GM19328 (cell line): ENCODE data around the gene BCL2L2.

Experiments used
- ATAC-seq: cut with Tn5 transposase; IDR thresholded peaks from one replicate; pipeline ENCODE4 v1.9.1; 2021; ENCODE audit warnings: mild to moderate bottlenecking, moderate library complexity; ENCODE audit not compliant: unreplicated experiment

BCL2L2 gene

DNA sequence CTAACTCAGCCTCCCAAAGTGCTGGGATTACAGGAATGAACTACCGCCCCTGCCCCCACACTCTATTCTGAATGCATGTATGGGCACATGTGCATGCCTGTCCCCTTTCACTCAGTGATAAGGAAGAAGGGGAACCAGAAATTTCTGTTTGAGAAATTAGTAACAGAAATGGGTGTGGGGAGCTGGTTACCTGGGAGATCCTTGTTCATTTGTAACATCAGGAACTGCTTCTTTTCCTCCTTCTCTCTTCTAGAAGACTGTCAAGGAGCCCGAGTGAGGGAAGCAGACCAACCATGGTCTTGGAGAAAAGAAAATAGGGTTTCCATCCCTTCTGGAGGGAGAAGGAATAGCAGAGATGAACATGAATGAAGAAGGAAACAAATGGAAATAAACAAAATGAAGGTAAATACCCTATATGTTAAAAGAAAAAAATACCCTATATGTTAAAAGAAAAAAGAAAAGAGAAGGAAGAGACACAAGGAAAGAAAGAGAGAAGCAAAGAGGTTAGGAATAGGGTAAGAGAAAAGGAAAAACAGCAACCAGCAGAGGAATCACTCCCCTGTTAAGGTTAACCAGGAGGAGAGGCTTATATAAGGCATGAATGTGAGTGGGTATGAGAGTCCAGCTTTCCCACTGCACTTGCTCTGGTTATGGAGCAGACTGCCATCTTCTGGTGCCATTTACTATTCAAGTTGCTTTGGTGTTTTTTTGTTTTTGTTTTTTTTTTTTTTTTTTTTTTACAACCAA lies 7.2 kb upstream of the BCL2L2 start:
- no peak for ATAC-seq

DNA sequence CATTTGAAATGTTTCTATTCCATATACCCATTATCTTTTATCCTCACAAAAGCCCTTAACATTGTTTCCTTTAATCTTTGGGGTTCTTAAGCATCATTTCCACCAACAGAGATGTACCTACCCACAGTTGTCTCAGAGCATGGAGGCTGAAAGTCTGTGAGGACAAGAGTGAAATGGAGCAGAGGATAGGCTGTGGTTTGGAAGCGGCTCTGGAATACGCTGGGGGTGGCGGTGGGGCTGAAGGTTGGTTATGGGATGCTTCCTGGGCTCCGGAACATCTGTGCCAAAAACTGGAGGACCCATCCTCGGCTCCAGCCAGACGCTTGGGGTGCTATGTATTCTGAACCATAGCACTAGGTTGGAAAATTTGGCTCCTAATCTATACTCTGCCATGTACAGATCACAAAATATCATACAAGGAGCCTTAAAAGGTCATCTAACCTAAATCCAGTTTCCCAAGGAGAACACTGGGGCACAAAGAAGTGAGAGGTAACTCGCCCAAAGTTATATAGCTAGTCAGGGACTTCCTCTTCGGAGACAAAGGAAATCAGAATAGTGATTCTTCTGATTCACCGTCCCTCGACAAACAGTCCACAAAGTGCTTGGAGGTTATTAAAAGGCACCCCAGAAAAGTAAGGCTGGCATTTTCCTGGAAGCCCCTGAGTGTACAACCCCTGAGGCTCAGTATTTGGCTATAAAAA lies 6.5 kb upstream of the BCL2L2 start:
- no peak for ATAC-seq

DNA sequence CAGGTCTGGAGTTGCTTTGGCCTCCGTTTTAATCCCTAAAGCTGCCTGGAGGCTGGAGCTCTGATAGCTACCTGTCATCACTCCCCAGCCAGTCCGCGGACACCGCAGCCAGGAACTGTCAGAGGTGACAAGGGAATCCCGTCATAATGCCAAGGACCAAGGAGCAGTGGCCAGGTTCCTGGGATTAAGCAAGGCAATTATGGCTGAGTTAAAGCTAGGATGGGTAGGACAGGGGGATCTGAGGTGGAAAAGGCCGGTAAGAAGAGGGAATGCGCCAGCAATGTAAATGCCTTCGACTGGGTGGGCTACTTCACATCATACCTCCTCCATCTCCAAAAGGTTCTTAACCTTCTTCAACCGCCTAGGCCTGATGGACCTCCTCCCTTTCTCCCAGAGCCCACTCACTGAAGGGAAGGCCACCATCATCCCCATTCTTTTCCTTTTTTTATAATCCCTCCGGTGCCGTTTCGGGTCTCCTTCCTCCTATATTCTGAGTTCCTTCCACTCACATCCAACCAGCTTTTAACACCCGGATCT lies 5.9 kb upstream of the BCL2L2 start:
- ATAC-seq: no peak

DNA sequence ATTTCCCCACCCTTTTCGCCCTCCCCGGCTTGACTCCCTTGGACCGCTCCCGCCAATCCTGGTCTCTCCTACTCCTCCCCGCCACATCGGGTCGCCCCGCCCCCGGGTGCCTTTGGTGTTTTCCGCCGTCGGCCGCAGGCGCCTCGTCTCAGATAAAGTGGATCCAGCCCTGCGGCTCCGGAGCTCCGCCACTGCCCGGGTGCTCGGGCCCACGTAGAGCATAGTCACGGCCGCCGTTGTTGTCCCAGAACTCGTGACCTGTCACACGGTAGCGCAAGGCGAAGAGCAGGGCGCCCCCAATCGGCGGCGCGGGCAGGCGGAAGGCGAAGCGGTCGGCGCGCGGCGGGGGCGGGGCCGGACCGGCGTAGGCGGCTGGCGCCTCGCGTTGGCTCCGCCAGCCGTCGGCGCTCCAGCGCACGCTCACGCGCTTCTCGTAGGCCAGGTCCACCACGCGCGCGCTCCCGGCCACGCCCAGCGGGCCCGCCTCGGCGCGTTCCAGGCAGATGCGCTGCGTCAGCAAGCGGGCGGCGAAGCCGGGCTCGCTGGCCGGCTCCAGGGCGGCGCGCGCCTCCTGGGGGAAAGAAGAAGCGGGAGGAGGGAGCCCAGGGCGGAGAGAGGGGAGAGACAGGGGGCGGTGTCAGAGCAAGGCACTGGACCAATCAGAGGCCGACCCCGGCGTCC lies 5.2 kb upstream of the BCL2L2 start:
- peak; percentile 74 for ATAC-seq

DNA sequence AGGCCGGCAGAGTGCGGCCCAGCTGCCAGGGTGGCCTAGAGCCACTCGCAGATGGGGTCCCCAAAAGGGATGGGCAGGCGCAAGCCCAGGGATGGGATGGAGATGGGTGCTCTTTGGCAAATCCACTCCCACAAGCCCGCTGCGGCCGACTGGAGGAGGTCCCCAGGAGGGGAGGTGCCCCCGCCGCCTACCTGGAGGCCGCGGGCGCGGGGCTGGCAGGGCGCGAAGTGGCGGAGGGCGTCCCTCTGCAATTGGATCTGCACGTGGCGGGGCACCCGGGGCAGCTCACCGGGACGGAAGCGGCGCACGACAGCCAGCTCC lies 4.7 kb upstream of the BCL2L2 start:
- ATAC-seq: peak; percentile 9

DNA sequence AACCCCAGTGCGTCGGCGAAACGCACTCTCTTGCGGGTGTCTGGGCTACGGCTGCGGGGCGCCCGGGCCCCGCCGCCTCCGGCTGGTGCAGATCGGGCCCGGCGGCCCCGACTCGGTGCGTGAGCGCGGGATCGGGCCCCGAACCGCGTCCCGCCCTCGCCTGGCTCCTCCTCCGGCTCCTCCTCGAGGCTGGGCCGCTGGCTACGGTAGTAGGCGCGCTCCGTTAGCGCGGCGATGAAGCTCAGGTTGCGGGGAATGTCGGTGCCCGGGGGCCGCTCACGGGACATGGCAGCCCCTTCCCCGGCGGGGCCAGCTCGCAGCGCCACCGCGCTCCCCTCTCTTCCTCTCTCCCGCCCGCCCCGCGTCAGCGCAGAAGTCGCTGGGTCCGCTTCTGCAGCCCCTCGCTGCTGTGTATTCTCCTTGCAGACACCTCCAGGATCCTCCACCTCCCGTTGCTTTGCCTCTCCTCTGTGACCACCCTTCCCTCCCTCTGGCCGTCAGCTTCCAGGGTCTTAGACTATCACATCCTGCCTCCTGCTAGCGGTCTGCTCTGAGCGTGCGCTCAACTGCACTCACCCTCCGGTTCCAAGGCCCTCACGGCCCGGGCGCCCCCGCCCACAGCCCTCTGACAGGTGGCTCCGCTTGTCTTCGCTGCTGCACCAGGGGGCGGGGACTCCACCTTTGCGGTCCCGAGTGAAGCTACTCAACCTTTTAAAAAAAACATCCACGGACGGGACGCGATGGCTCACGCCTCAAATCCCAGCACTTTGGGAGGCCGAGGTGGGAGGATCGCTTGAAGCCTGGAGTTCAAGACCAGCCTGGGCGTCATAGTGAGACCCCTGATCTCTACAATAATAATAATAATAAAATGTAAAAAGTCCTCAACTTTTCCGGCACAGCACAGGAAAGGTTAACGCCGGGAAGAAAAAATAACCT lies 4.1 kb upstream of the BCL2L2 start, which contains the start of gene PPP1R3E:
Gene PPP1R3E, minus strand, starts transcription at position 570 of the 936 bp plus-strand sequence. Its CDS starts 283 bp downstream, at position 287.
- ATAC-seq: peak; percentile 25

DNA sequence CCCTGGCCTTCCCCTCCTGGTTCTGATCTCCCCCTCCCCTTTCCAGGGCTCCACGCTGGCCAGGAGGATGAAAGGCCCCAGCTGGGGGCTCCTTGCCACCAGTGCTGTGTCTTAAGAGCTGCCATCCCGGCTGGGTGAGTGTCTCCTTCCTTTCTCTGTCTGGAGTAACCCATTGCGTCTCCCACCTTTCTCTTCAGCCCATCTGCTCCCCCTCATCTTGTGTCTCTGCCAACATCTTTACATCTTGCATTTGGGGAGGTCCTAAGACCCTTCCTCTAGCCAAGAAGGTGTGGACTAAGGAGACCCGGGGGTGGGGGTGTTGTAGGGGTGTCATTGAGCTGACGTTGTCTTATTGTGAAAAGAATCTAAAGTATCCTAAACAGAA lies 505 bp downstream of the BCL2L2 start:
- ATAC-seq: no peak

DNA sequence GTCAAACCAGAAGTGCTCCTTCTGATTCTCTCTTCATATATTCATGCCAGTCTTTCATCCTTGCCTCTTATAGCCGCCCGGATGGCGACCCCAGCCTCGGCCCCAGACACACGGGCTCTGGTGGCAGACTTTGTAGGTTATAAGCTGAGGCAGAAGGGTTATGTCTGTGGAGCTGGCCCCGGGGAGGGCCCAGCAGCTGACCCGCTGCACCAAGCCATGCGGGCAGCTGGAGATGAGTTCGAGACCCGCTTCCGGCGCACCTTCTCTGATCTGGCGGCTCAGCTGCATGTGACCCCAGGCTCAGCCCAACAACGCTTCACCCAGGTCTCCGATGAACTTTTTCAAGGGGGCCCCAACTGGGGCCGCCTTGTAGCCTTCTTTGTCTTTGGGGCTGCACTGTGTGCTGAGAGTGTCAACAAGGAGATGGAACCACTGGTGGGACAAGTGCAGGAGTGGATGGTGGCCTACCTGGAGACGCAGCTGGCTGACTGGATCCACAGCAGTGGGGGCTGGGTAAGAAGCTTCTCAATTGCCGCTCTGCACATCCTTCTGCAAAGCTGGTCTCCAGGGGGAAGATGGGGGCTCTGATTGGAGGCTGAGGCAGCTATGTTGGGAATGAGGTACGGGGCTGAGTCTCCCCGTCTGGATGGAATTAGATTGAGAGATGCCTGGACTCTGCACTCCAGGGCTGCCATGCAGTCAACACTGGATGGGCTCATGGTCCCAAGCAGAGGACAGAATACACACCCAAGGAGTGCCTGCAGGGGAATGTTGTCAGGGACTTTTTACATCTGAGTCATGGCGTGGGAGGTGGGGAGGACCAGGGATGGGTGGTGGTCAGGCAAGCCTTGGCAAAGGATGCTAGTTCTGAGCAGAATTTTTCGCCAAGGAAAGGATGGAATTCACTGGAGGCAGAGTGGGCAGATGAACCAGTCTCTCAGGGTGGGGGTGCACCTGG lies 1.3 kb downstream of the BCL2L2 start:
- no peak for ATAC-seq

DNA sequence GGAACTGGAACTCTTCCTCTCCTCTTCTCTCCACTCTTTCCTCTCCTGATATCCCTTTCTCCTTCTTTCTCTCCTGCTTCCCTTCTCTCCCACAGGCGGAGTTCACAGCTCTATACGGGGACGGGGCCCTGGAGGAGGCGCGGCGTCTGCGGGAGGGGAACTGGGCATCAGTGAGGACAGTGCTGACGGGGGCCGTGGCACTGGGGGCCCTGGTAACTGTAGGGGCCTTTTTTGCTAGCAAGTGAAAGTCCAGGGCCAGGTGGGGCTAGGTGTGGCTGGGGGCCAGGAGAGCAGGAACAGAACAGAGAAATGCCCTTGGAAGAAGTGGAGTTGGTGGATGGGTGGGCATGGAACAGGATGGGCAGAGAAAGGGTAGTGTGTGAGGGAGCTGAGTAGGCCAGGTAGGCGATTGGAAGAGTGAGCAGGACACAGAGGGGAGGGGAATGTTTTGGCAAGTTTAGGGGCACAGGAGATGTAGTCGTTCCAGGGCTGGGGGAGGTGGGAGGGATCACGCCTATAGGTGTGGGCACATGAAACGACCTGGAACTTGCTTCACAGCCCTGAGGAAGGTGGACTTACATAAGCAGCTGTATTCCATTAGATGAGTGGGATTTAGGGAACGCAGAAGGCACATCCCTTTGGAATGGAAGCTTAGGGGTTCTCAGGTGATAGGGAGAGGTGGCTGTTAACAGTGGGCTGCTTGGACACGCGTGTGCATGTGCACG lies 2.2 kb downstream of the BCL2L2 start:
- no peak for ATAC-seq

DNA sequence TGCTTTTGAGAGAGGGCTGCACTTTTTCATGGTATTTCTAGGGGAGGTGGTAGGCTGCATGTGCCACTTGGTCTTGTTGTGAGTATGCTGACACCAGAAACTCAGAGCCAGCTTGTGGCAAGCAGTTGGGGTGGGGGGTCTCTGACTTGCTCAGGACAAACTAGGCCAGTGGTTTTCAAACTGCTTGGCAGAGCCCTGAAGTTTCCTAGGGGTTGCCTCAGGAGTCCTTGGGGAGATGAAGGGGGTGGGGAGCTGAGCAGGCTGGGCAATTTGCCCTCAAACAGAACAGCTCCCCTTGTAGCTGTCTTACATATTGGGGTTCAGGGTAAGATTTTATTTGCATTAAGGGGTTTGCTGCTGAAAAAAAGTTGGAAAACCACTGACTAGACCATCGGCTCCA lies 3.9 kb downstream of the BCL2L2 start:
- ATAC-seq: no peak

DNA sequence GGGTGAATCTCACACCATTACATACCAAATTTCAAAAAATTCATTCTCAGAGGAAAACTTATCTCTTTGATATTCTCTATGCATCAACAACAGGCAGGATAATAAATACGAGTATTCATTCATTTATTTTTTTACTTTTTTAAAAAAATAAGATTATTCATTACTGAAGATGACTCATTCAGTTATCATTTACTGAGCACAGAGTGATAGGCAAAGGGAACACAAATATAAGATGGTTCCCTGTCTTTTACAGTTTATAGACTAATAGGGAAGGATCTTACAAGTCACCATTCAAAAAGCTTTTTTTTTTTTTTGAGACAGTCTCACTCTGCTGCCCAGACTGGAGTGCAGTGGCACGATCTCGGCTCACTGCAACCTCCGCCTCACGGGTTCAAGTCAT lies 9.7 kb downstream of the BCL2L2 start:
- no peak for ATAC-seq

DNA sequence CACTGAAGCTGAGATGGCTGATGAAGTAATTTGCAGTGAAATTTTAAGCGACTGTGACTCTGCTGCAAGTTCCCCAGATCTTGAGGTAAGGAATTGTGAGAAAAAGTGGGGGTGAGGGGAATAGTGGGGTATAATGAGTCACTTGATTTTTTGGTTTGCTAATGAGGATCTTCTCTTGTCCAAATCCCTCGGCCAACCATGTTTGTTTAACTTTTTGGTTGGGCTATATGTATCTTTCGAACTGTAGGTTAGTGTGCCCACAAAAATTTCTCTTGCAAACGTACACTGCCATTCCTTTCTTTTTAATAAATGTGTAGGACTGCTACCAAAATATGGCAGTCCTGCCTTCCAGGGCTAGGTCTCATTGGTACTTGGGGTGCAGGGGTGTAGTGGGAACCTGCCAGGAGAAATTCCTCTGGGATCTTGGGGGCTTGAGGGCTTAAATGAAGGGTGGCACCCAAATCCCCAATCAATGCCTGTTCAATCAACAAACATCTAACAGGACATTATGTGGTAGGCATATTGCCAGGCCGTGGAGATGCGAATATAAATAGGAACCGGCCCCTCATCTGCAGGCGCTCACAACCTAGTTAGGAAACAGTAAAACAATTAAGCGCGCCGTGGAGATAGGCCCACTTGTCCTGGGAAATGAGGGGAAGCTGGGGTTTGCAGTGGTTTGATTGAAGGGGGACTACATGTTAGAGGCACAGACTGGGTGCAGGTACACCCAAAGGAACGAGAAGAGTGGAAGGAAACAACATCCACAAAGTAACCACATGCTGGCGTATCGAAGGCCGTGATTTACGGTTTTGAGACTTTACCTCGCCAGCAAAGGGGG lies 13.3 kb downstream of the BCL2L2 start:
- no peak for ATAC-seq

DNA sequence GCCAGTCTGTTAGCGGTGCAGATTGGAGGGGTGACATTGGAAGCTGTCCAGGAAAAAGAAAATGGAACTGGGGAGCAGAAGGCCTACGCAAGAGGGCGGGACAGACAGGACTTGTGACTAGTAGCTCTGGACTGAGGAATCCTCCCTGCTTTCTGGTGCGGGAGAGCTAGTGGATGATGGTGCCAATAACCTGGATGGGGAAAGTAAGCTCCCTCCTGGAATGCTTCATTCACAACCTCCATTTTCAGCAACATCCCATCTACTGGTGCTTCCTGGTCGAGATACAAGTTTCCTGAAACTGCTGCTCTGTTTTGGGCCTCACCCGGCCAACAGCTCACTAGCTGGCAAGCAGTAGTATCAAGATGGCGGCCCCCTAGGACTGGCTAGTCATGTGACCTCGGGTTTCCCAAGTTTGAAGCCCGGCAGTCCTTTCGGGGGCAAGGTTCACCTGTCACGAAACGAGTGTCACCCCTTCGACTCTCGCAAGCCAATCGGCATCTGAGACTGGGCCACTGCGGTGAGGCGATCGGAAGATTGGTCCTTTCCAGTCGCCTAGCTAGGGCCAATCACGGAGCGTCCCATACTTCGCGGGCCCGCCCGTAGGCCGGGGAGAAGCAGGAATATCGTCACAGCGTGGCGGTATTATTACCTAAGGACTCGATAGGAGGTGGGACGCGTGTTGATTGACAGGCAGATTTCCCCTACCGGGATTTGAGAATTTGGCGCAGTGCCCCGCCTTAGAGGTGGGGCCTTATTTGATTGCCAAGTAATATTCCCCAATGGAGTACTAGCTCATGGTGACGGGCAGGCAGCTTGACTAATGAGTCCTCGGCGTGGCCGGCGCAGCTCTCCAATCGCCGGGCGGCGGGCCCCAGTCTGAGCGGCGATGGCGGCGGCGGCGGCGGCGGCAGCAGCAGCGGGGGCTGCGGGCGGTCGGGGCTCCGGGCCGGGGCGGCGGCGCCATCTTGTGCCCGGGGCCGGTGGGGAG lies 14.2 kb downstream of the BCL2L2 start, which contains the start of gene PABPN1:
Gene PABPN1, plus strand, starts transcription at position 874 of the 988 bp plus-strand sequence. Its CDS starts 13 bp downstream, at position 887.
- ATAC-seq: peak; percentile 92

DNA sequence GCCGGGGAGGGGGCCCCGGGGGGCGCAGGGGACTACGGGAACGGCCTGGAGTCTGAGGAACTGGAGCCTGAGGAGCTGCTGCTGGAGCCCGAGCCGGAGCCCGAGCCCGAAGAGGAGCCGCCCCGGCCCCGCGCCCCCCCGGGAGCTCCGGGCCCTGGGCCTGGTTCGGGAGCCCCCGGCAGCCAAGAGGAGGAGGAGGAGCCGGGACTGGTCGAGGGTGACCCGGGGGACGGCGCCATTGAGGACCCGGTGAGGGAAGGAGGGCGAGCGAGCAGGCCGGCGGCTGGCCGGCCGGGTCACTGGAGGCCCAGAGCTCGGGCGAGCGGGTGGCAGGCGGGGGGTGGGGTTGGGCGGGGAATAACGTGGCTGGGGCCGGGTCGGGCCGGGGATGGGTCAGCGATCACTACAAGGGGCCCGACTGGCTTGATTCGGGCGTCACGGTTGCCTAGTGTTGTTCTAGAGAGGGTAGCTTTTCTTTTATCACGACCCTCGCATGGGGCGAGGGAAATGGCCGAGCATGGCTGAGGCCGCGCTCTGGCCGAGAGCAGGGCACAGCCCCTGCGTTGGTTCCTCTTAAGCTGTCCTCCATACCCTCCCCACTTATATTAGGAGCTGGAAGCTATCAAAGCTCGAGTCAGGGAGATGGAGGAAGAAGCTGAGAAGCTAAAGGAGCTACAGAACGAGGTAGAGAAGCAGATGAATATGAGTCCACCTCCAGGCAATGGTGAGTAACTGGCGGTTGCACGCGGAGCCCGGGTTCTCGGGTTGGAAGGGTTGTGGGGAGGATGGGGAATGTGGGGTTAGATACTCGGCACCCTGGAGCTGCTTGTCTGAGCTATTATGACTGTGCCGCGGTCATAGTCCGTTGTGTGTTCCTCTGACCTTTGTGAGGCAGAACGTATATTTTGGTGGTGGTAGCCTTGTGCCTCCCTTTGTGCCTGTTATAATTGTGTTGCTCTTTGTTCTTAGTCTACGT lies 15.2 kb downstream of the BCL2L2 start:
- peak; percentile 3 for ATAC-seq
